ENCODE results near the gene SLC6A3.

GRCh38 chr5:1359713-1360112, 85.5 kb downstream of the SLC6A3 start:
- TF ChIP-seq CTCF (IDR thresholded peaks at IDR 0.05; ENCODE audit: insufficient read depth, low read length) = no peak
- TF ChIP-seq POLR2AphosphoS5 (IDR thresholded peaks at IDR 0.05; ENCODE audit: low read depth) = no peak
- no peak for TF ChIP-seq GABPA (IDR thresholded peaks at IDR 0.05; ENCODE audit: low read depth)
- no peak for TF ChIP-seq SPI1 (IDR thresholded peaks at IDR 0.05; ENCODE audit: borderline replicate concordance, low read depth)
